ENCODE data around the gene WDR18. TPM values are rescaled to one million over a fixed set of nuclear protein-coding genes. Genes with fewer than 3 reads are reported as not detected.
A peak's percentile ranks its signal among the peaks of the same experiment; 100 is the strongest.

The WDR18 gene
- total RNA-seq, 1 experiment from 2014 or later, result 56.7 TPM

- DNase-seq, result peak; percentile 66
- no peaks in the 10 kb centered on the region for H3K36me3 ChIP-seq (ENCODE audit: low read depth, low read length)
Observed at GRCh38 chr19:1025960-1026782, 42.0 kb downstream of the WDR18 start, which contains the start of gene CNN2. Gene CNN2 (plus strand): TSS chr19:1026608. CDS start chr19:1026662, 54 bp downstream.

DNA sequence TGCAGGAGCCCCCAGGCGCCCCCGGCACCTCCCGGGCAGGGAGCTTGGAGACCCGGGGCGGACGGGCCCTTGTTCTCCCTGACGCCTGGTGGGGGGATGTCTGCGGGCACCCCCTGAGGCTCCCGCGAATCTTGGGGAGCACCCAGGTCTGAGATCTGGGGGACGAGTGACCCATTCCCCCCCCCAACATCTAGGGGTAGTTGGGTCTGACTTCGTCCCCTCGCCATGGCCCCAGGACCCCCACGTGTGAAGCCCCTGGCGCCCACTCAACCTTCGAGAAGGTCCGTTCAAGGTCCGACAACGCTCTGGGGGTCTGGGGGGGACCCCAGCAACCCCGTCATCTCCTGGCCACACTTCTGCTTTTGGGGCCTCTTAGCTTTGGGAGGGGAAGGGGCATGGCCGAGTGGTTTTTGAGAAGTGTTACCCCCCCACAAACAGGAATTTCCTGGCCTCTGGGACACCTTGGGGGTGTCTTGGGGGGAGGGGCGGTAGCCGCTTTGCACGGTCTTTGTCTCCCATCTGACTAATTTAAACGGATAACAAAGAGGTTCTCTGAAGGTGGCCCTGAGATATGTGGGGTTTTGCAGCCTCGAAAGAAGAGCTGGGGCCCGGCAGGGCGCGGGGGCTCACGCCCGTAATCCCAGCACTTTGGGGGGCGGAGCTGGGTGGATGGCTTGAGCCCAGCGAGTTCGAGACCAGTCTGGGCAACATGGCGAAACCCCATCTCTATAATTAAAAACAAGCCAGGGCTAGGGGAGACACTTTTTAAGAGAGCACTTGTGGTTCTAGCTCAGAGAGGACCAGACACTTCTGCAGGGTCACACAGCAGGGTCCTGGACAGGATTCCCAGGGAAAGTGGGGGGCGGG is 42.9 kb downstream of the WDR18 start:
- no peaks in the 10 kb centered on the region for H3K9me3 ChIP-seq (ENCODE audit: low read length)
- H3K4me1 ChIP-seq (ENCODE audit: insufficient read depth, low read length), result no peaks in the 10 kb centered on the region; the same call in 1 of the 2 replicates
- H3K79me2 ChIP-seq (ENCODE audit: low read length), result peaks cover 37% of the 10 kb centered on the region
- H2AFZ ChIP-seq (ENCODE audit: low read length), result peak overlapping the region; percentile 89; the same call in 1 of the 2 replicates
- H3F3A ChIP-seq (ENCODE audit: low read length, unreplicated experiment), result no peaks in the 10 kb centered on the region
- no peaks in the 10 kb centered on the region for H3K27me3 ChIP-seq (ENCODE audit: low read length)
- peak overlapping the region; percentile 95 for H3K4me3 ChIP-seq (ENCODE audit: low read length)
- no peak overlapping the region for H3K27ac ChIP-seq (ENCODE audit: low read length)
- H3K9ac ChIP-seq (ENCODE audit: low read length), result peak overlapping the region; percentile 64
- ATAC-seq (peak; percentile 2; the same call in 1 of the 2 replicates), DNase-seq (no peak)
- H3K36me3 ChIP-seq (ENCODE audit: low read depth, low read length), result peaks cover 2% of the 10 kb centered on the region; the same call in 1 of the 2 replicates
- TSS peak; percentile 81 for BruUV-seq (replicated peaks)
- CTCF ChIA-PET, result no interaction called here
- intact Hi-C loops (cut with micrococcal nuclease), result loop anchor here (5.0 kb wide), 1 partner anchor 75 kb away; the partner anchor contains the start of gene GPX4
- no peaks in the 10 kb centered on the region for H3K9me2 ChIP-seq (replicated peaks; ENCODE audit: low read length)
- H3K4me2 ChIP-seq (ENCODE audit: low read length), result peak overlapping the region; percentile 92
- POLR2A ChIA-PET (ENCODE audit: unreplicated experiment), result interaction anchor here (0.5 to 0.7 kb wide), 6 partner anchors 20 to 429 kb away, joined by 3 to 15 read pairs (median 4); no protein-coding TSS in a partner anchor
- TF ChIP-seq EZH2phosphoT487 (IDR thresholded peaks at IDR 0.05; ENCODE audit: borderline replicate concordance, low read length) (no peak), CTCF (conservative IDR thresholded peaks at IDR 0.05; ENCODE audit: low read depth, low read length) (no peak), EZH2 (IDR thresholded peaks at IDR 0.05; ENCODE audit: low read length, unreplicated experiment) (no peak)
- H4K20me1 ChIP-seq (ENCODE audit: low read length), result no peaks in the 10 kb centered on the region

More at GRCh38 chr19:1025960-1026782, 42.0 kb downstream of the WDR18 start, which contains the start of gene CNN2:
- H4K20me1 ChIP-seq (ENCODE audit: low read length), result no peaks in the 10 kb centered on the region
- peak within 1 kb of the TSS; percentile 64 for H3K9ac ChIP-seq (ENCODE audit: low read length)
- BruUV-seq (replicated peaks), result no TSS peak
- peak within 1 kb of the TSS; percentile 95 for H3K4me3 ChIP-seq (ENCODE audit: low read length)
- peaks cover 37% of the 10 kb centered on the region for H3K79me2 ChIP-seq (ENCODE audit: low read length)
- no peaks in the 10 kb centered on the region for H3K27me3 ChIP-seq (ENCODE audit: low read length)
- no peak for TF ChIP-seq EZH2 (IDR thresholded peaks at IDR 0.05; ENCODE audit: low read length, unreplicated experiment)
- no peak for TF ChIP-seq EZH2phosphoT487 (IDR thresholded peaks at IDR 0.05; ENCODE audit: borderline replicate concordance, low read length)
- no peak for TF ChIP-seq CTCF (conservative IDR thresholded peaks at IDR 0.05; ENCODE audit: low read depth, low read length)
- POLR2A ChIA-PET (ENCODE audit: unreplicated experiment), result interaction anchor here (0.5 to 0.7 kb wide), 7 partner anchors 19 to 430 kb away, joined by 3 to 15 read pairs (median 5); no protein-coding TSS in a partner anchor
- peak within 1 kb of the TSS; percentile 89 for H2AFZ ChIP-seq (ENCODE audit: low read length)
- H3K9me3 ChIP-seq (ENCODE audit: low read length), result no peaks in the 10 kb centered on the region
- no peaks in the 10 kb centered on the region; the same call in 1 of the 2 replicates for H3K4me1 ChIP-seq (ENCODE audit: insufficient read depth, low read length)
- no peaks in the 10 kb centered on the region for H3F3A ChIP-seq (ENCODE audit: low read length, unreplicated experiment)
- ATAC-seq, result peak; percentile 76
- intact Hi-C loops (cut with micrococcal nuclease), result loop anchor here (5.0 kb wide), 1 partner anchor 76 kb away; the partner anchor contains the start of gene GPX4
- no peak within 1 kb of the TSS for H3K27ac ChIP-seq (ENCODE audit: low read length)
- H3K4me2 ChIP-seq (ENCODE audit: low read length), result peak within 1 kb of the TSS; percentile 92
- H3K9me2 ChIP-seq (replicated peaks; ENCODE audit: low read length), result no peaks in the 10 kb centered on the region
- CTCF ChIA-PET, result no interaction called here
